Inferior parietal cortex (tissue), 1 donor: ENCODE results near the gene PAX2.

Source experiments
- DNase-seq: peaks from one replicate; pipeline ENCODE4 v3.0.0-alpha.2; 2016; ENCODE audit errors: extremely low spot score

PAX2 gene

DNA sequence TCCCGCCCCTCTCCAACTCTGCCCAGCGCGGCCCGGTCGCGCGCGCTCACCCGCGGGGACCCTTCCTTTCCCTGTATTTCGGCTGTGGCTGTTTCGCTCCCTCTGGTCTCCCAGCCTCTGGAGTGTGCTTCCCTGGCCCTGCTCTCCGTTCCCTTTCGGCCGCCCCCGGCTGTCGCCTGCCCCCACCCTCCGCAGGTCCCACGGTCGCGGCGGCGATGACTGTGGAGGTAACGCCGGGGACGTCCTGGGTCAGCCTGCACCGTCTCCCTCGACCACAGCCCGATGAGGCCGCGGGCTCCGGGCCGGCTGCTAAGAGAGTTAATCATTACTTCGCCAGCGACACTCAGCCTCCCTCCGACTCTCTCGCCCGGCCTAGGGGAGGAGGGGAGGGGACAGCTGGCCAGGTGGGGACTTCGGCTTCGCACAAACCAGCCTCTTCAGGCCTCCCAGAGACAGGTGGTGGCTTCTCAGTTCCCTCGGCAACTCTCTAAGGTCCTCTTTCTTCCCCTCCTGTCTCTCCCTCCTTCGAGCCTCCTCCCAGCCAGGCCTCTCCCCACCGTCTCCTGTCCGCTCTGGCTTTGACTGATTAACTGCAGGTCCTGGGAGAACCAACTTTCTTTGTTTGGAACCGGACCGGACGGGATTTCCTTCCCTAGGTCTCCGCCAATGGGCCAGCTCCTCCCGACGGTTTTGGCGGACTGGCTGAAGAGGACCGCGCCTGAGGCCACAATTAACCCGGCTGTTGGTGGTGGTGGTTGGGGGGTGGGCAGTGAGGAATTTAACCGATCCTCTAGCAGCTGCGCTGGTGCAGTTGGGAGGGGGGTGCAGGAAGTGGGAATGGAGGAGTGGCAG is 5.6 kb upstream of the PAX2 start:
- DNase-seq = no peak

DNA sequence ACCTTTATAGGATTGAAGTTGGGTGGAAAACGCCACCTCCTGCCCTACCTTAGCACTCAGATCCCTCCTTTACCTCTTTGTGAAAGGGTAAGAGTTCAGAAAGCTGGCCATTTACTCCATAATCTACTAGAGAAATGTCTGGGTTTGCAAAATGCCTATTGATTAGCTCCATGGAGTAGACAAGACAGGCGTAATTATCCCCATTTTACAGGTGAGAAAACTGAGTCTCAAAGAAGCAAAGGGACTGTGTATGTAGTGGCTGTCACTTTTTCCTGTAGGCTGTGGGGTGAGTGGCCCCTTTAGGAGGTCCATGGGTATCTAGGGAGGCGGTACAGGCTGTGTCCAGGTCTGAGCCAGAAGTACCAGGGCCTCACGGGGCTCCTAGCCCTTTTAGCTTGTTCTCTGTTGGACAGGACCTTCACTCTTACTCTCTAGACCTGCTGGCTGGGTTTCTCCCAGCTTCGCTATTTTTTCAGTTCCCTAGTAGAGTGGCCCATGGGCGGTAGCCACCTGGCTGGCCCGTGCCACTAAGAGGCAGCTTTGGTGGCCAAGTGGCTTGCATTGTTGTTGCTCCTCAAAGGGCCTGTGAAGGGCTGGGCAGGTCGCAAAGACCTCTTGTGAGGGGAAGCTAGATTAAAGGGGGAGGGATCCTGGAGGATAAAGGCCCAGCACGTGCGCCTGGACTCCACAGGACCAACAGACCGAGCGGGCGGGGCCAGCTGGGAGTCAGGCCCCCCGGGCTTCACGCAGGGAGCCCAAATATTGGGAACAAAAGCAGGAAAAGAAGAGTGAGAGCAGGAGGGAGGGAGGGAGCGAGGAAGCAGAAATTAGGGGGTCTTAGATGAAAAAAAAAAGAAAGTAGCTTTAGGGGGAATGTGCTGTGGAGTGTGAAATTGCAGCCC is 4.7 kb upstream of the PAX2 start:
- no peak for DNase-seq

DNA sequence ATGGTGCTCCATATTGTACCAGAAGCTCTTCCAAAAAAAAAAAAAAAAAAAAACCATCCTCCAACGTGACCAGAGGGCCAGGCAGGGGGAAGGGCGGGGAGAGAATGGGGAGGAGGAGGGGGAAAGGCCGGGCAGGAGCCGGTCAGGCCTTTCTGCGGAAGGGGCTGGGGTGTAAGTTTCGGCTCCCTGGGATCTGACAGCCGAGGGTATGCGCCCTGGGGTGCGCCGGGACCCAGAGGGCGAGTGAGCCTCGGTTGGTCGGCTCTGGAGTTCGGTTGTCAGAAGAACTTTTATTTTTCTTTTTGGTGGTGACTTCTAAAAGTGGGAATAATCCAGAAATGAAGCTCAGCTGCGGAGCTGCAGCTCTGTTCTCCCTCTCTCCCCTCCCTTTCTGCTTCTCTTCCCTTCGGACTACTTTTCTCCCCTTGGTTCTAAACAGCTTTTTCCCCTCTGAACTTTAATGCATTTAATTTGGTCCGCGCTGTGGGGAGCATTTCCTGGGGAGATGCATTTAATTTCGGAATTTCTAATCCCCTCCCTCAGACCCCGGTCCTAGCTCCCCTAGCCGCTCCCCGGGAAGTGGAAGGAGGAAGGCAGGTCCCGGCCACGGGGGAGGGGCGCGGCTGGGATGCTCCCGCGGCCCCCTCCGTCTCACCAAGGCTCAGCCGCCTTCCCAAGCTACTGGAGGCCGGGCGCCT is 3.9 kb upstream of the PAX2 start:
- no peak for DNase-seq

DNA sequence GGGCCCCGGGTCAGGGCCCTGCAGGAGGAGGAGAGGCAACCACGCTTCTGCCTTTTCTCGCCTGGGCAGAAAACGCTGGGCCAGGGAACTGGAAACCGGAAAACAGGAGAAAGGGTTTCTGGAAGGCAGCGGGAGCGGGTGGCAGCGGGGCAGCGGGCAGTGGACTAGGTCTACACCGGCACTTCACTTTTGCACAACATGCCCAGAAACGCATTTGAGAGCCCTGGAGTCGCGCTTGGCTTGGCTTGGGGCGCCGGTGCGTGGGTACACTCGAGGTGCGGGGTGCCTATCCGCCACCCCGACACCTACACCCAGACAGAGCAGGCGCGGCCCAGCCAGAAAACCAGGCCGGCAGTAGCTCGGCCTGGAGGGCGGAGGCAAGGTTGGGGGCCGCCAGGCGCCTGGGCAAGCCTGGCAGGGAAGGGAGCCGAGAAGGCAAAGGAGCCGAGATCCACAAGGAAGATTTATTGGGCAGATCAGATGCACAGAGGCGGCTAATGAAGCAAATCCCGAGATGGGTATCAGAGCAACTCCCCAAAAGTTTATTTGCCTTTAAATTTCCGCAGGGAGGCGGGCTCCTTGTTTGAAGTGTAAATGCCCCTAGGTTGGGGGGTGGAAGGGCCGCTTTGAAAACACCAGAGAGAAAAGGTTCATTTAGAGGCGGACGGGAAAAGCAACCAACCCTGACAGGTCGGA is 3.2 kb upstream of the PAX2 start:
- DNase-seq = no peak

DNA sequence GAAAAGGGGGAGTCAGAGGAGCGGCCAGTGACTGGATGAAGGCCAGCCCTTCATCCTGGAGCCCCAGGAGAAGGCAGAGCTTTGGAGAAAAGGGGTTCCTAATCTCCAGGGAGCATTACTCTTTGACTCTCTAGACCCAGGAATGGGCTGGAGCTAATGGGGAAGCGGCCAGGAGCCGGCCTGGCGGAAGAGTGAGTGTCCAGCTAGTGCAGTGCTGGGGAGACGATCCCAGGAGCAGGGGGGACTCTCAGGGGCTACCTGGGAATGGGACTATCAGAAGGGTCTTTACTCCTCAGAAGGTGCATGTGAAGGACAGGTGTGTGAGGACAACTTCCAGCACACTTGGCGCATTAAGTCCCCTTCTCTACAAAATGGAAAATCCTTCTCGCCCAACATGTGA is 2.4 kb upstream of the PAX2 start:
- no peak for DNase-seq

DNA sequence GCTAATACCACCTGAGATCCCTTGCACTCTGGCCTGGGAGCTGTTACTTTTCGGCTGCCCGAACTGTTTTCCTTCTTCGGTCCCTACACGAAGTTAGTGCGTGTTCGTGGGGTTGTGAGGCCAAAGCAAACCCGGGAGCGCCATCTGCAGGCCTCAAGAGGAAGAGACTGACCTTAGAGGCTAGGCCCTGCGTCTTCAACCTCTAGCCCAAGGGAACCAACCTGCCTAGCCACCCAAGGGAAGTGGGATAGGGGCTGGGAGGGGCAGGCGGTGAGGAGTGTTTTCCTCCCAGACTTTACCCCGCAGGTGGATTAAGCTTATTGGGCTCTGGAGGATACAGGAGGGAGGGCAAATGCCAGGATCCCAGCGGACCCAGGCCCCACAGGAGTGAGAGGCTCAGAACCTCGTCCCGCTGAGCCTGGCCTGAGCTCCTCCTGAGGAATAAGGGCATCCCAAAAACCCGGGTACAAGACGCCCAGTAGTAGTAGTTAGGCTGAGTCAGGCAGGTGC is 1.7 kb upstream of the PAX2 start:
- peak; percentile 46 for DNase-seq

DNA sequence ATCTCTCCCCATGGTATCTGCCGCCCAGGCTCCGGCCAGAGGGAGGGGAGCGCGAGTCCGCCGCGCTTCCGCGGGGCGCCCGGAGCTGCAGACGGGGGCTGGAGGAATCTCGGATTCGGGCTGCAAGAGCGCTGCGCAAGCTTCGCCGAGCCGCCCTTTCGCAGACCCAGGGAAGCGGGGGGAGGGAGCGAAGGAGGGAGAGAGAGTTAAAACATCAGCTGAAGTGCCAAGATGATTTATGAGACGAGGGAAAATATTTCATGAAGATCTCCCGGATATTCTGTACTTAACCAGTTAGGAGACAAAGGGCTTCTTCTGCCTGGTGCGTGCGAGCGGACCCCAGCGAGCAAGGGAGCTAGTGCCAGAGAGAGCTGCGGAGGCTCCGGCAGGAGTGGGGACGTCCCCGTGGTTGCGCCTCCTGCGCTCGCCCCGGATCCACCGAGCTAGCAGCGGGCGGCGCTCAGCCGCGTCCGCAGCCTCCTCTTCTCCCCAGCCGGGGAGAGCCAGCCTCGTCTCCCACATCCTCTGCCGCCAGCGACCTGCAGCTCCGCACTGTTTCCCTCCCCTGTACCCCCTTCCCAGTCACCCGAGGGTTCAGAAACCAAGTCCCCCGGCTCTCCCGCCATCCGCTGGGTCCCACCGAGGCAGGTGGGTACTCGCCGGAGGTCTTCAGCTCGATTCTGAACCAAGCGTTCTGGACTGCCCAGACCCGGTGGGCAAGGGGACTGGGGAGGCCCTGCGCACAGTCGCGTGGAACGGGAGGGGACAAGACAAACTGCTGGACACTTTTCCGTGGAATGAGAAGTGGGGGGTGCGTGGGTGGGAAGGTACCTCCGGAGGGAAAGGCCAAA is 1.0 kb upstream of the PAX2 start:
- DNase-seq = no peak

DNA sequence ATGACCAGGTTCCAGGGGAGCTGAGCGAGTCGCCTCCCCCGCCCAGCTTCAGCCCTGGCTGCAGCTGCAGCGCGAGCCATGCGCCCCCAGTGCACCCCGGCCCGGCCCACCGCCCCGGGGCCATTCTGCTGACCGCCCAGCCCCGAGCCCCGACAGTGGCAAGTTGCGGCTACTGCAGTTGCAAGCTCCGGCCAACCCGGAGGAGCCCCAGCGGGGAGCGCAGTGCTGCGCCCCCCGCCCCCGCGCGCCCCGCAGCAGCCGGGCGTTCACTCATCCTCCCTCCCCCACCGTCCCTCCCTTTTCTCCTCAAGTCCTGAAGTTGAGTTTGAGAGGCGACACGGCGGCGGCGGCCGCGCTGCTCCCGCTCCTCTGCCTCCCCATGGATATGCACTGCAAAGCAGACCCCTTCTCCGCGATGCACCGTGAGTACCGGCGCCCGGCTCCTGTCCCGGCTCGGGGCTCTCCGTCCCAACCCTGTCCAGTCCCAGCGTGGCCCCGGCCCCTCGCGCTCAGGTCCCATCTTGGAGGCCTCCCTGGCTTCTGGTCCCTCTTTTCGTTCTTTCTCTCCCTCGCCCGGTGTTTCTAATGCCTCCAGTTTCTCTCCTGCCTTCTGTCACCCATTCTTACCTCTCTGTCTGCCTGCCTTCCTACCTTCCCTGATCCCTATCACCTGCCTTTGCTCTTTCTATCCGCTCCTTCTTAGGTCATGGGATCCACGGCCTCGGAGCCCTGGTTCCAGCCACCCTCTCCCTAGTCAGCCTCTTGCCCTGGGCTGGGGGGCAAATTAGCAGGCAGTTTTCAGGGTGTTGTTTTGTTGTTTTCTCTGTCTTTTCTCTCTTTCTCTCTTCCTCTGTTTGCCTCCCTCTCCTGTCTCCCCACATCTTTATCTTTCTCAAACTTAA is 751 bp downstream of the PAX2 start:
- DNase-seq = no peak

DNA sequence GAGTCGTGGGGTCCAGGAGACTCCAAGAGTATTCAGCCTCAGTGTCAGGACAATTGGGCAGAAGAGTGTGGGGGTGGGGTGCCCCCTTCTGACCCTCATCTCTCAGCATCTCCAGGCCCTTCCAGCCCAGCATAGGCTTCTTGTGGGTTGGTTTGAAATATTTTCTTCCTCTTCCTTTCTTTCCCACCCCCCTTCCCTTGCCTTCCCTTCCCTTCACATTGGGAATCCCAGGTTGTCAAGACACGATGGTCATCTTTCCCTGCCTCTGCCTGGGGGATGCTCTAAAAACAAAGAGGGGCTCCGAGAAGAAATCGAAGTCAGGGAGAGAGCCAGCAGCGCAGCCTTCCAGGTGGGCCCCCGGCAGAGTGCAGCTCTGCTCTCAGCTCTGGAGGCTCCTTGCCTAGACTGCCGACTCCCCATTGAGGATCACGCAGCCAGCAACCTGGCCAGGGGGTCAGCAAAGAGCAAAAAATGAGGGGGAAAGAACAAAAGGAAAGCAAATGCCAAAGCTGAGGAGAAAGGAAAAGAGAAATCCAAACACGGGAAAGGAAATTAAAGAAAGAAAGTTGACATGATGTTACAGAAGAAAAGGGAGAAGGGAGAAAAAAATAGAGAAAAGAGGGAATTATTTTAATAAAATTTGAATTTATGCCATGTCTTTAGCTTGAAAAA is 1.5 kb downstream of the PAX2 start:
- DNase-seq = no peak

DNA sequence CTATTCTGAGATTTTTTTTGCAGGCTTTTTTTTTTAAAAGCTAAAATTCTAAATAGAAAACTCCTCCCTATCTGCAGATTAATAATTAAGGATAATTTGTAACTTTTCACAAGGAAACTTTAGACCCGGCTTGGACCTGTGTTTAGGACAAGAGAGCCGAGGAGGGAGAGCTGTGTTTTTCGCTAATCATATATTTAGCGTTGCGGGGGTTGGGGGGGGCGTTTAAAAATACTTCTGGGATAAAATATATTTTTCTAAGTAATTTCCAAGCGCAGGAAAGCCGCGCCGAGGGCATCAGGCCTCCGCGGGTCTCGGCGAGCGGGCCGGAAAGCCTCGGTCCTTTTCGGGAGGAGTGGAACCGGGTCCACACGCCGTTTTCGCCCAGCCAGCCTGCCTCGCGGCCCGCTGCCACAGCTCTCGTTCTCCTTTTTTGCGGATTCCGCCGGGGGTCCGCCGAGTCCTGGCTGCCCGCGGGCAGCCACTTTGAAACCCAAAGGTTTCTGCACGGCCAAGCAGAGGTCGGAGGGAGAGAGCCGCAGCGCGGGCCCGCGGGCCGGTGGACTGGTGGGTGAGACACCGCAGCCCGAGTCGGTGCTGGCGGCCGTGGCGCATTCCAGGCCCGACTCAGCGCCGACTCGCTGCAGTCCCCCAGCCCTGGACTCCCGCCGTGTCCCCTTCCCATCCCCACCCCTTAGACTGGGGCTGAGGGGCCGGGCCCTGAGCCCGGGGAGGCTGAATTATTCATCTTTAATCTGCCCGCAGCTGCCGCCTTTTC is 2.3 kb downstream of the PAX2 start:
- DNase-seq = no peak

DNA sequence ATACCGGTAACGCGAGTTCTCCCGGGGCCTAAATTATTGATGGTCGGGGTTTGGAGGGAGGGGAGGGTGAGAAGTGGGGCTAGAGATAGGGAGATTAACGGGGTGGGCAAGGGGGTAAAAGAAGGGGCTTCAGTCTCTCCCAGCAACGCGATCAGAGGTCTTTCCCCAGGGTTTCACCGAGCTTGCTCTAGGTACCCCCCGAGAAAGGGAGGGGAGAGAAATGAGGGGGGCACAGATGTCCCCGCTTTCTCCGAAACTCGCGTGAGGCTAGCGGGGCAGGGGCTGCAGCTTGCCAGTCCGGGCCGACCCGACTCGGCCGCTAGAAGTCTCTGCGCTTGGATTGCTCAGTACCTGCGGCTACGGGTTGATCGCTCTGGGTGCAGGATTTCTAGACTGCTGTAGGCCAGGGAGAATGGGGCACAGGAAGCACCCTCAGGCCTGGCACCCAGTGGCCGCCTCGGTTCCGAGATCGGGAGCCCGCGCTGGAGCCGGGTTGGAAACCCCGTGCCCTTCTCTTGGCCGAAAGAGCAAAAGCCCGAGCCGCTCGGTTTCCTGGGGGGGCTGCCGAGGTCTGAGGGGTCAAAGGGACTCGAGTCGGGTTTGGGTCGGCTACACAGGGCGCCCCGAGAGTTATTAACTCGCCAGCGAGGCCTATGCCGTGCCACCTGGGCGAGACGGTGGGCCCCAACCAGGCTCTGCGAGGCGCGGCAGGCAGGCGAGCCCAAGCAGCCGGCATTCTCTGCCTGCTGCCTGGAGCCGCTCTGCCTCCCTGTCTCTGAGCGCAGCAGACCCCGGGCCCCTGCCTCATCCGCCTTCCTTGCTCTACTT is 3.1 kb downstream of the PAX2 start:
- no peak for DNase-seq

DNA sequence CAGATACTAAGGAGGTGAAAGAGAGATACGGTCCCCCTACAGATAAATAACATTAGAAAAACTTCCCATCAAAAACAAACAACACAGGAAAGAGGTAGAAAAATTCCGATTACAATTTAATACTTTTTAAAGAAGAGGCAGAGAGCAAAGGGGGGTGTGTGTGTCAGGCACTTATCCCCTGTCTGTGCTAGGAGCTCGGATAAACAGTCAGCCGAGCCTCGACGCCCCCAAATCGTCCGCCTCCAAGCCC is 3.6 kb downstream of the PAX2 start:
- DNase-seq = no peak

DNA sequence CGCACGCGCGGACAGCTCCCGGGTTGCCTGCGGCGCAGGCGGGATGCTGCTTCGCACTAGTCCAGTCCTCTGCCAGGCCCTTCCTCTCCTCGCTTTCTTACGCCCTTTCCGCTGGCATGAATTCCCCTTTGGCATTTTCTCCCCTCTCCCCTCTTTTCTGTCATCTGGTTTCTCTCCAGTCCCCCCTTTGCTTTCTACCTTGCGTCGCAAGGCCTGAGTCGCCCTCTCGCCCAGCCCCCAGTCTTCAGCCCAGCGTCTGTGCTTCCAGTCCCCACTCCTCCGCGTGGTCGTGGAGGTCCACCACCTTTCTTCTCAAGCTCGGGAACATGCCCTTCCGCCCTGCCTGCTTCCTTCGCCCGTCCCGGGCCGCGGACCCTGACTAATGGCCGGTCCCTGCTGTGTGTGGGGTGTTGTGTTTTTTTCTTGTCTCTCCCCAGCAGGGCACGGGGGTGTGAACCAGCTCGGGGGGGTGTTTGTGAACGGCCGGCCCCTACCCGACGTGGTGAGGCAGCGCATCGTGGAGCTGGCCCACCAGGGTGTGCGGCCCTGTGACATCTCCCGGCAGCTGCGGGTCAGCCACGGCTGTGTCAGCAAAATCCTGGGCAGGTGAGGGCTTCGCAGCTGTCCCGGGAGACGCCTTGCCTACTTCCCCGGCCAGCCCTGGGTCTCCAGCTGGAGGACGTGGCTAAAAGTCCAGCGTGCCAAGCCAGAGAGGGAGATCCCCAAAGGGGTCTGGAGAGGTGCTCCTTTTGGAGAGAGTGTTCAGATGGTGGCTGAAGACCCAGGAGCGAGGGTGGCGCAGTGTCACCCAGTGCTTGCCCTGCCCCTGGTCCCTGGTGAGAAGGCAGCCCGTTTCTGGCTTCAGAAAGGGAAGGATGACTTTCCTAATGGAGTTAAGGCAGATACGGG is 4.2 kb downstream of the PAX2 start:
- DNase-seq = no peak

DNA sequence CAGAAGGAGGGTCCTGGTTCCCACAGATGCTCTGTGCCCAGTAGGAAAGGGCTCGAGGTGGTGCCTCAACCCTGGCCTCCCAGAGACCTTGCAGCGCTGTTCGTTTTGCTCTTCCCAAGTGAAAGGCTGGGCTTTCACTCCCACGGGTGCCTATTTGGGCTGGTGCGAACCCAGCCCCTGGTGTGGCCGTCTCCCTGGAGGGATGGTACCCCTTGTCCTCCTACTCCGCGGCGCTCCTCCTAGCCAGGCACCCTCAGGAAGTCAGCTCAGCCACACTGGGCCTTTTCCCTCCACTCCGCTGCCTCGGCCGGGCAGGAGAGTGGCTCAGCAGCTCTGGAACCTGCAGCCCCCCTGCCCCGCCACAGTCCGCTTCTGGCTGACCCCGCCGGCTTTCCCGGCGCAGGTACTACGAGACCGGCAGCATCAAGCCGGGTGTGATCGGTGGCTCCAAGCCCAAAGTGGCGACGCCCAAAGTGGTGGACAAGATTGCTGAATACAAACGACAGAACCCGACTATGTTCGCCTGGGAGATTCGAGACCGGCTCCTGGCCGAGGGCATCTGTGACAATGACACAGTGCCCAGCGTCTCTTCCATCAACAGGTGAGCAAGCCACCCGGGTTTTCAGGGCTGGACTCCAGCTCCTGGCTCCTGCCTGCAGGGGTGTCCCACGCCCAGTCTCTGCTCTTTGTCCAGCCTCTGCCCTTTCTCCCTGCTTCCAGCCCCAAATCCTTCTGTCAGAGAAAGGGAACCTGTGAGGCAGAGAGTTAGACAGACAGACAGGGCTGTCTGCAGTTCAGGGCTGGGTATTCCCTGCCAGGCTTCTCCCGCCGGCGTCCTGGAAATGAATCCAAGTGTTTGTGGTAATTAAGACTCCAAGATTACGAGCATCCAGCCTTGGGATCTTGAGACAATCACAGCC is 5.2 kb downstream of the PAX2 start:
- no peak for DNase-seq

DNA sequence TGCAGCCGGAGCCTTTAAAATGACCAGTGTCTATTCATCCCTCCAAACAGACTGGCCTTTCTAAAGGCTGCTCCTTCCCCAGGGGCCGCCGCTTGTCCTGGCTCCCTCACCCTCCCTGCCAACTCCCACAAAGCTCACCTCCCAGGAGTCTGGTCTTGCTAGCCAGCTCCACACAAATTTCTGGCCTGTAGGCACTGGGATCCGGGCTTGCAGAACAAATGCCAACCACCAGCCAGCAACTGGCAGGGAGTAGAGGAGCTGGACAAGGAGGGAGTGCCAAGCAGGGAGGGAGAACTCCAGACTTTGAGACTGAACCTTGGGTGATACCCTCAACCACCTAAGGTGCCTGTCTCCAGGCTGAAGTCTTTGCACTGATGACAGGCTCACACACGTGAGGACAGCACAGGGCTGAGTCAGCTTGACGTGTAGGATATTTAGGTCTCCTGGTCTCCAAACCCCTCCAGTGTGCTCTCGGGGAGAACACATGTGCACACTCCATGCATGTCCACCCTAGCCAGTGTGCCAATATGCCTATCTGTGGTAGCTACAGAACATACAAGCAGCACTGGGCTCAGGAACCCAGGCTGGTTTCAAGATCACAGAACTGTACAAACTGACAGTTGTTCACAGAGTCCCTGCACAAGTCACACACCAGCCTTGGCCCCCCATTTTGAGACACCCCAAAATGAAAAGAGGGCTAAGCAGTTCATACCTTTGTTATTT is 6.0 kb downstream of the PAX2 start:
- DNase-seq = no peak
